Cardiac septum (tissue), 1 donor: Measurements from ENCODE around the gene SPINT1. TPM values are rescaled to one million over a fixed set of nuclear protein-coding genes. Genes with fewer than 3 reads are reported as not detected.
A peak's percentile ranks its signal among the peaks of the same experiment; 100 is the strongest.
"Not testable (repeated sequence)": the region's sequence is repeated elsewhere in the genome, so short reads cannot be mapped to it uniquely, and the experiment has no call there.

Source experiments
- DNase-seq: peaks from one replicate; pipeline ENCODE4 v3.0.0-alpha.2; 2020; ENCODE audit warnings: low spot score
- intact Hi-C: fragments of 100-400 bp; cut with DNase I; formaldehyde crosslinking; loops from one replicate; pipeline ENCODE4 v1.14.0; 2022
- total RNA-seq: library from RNA; stranded (reverse); fragmentation: NEBNext Ultra II Directional; extraction: Animal tissue kit (Norgen Biotek cat#: 25700); gene quantifications from one replicate; pipeline ENCODE4 v1.2.1, GENCODE V29; 2021
- donor health status: DM: no; HTN: no; CAD: no.

SPINT1 gene
- total RNA-seq, 1 donor from 2014 or later, result 0.59 TPM

- DNase-seq, result no peak
- intact Hi-C loops, result loop anchor here (10.0 kb wide), 1 partner anchor 329 kb away; no protein-coding TSS in a partner anchor
Observed at GRCh38 chr15:40855706-40856234, 11.9 kb downstream of the SPINT1 start.

- DNase-seq, result no peak
- intact Hi-C loops, result loop anchor here (10.0 kb wide), 1 partner anchor 328 kb away; no protein-coding TSS in a partner anchor
Observed at GRCh38 chr15:40856746-40857145, 12.9 kb downstream of the SPINT1 start.

- intact Hi-C loops, result loop anchor here (1.0 to 10.0 kb wide), 2 partner anchors 34 to 327 kb away; no protein-coding TSS in a partner anchor
- DNase-seq, result peak; percentile 90
Observed at GRCh38 chr15:40857601-40858341, 13.9 kb downstream of the SPINT1 start.

- no peak for DNase-seq
- intact Hi-C loops, result loop anchor here (1.0 to 10.0 kb wide), 2 partner anchors 33 to 326 kb away; no protein-coding TSS in a partner anchor
Observed at GRCh38 chr15:40858706-40859105, 14.9 kb downstream of the SPINT1 start.

- intact Hi-C loops, result loop anchor here (10.0 kb wide), 1 partner anchor 325 kb away; no protein-coding TSS in a partner anchor
- no peak for DNase-seq
Observed at GRCh38 chr15:40859206-40859851, 15.5 kb downstream of the SPINT1 start.

- DNase-seq, intact Hi-C loops: not testable (repeated sequence)
Observed at GRCh38 chr15:40861147-40861546, 17.3 kb downstream of the SPINT1 start.

- intact Hi-C loops, result no loop called here
- DNase-seq, result no peak
Observed at GRCh38 chr15:40863660-40864270, 19.9 kb downstream of the SPINT1 start.

- intact Hi-C loops, result no loop called here
- no peak for DNase-seq
Observed at GRCh38 chr15:40867199-40867598, 23.4 kb downstream of the SPINT1 start.

GRCh38 chr15:40869686-40870085 is 25.8 kb downstream of the SPINT1 start:
- intact Hi-C loops, result no loop called here
- no peak for DNase-seq

GRCh38 chr15:40870716-40871115 is 26.9 kb downstream of the SPINT1 start:
- no peak for DNase-seq
- intact Hi-C loops, result no loop called here

GRCh38 chr15:40871749-40872617 is 28.1 kb downstream of the SPINT1 start:
- intact Hi-C loops, result no loop called here
- DNase-seq, result no peak

GRCh38 chr15:40872791-40873693 is 29.2 kb downstream of the SPINT1 start:
- intact Hi-C loops, result no loop called here
- no peak for DNase-seq

- intact Hi-C loops, result no loop called here
- no peak for DNase-seq
Observed at GRCh38 chr15:40873694-40874561, 30.1 kb downstream of the SPINT1 start, which contains the start of gene RHOV. RHOV (minus strand) TSS chr15:40874234; CDS start chr15:40874139, 95 bp downstream.

- DNase-seq, result no peak
- intact Hi-C loops, result no loop called here
Observed at GRCh38 chr15:40875991-40876730, 32.3 kb downstream of the SPINT1 start.

GRCh38 chr15:40877694-40878093 is 33.8 kb downstream of the SPINT1 start:
- intact Hi-C loops, result no loop called here
- DNase-seq, result no peak

GRCh38 chr15:40878785-40879184 is 34.9 kb downstream of the SPINT1 start:
- no peak for DNase-seq
- intact Hi-C loops, result no loop called here

GRCh38 chr15:40879609-40880008 is 35.8 kb downstream of the SPINT1 start:
- DNase-seq, result no peak
- intact Hi-C loops, result no loop called here
